ENCODE results near the gene GABRR3. TPM values are rescaled to one million over a fixed set of nuclear protein-coding genes. Genes with fewer than 3 reads are reported as not detected.
"Not testable (repeated sequence)": the region's sequence is repeated elsewhere in the genome, so short reads cannot be mapped to it uniquely, and the experiment has no call there.

GABRR3 gene
- polyA plus RNA-seq, 3 donors, result not detected

- Histone ChIP-seq H4K20me1 (ENCODE audit: insufficient read depth, low read length) (no peaks in the 10 kb centered on the region), H3K9me3 (replicated peaks in 1 of 2; ENCODE audit: control insufficient read depth in 1 of 2, insufficient read depth in 1 of 2, low read length in 2 of 2) (no peaks in the 10 kb centered on the region), H3K4me3 (replicated peaks in 1 of 3; ENCODE audit: low read depth in 2 of 3, low read length in 3 of 3) (no peak overlapping the region), H3K27ac (ENCODE audit: low read depth in 1 of 2, low read length in 2 of 2) (no peak overlapping the region), H3K4me1 (ENCODE audit: control insufficient read depth in 1 of 2, insufficient read depth in 2 of 2, low read length in 2 of 2) (peaks cover 16 to 24% of the 10 kb centered on the region in 2 donors), H2AFZ (ENCODE audit: insufficient read depth, low read depth, low read length, poor library complexity, severe bottlenecking) (peak overlapping the region; percentile 1), H3K9ac (ENCODE audit: insufficient read depth, low read length, poor library complexity, severe bottlenecking) (no peak overlapping the region), H3K36me3 (replicated peaks in 1 of 2; ENCODE audit: control insufficient read depth in 1 of 2, insufficient read depth in 2 of 2, low read length in 2 of 2) (no peaks in the 10 kb centered on the region), H3K27me3 (ENCODE audit: control insufficient read depth in 2 of 2, insufficient read depth in 2 of 2, low read length in 2 of 2) (no peaks in the 10 kb centered on the region), H3K4me2 (replicated peaks; ENCODE audit: extremely low read depth, low read length, poor library complexity, severe bottlenecking) (no peak overlapping the region), H3K79me2 (ENCODE audit: insufficient read depth, low read length) (no peaks in the 10 kb centered on the region)
- TF ChIP-seq CTCF (IDR thresholded peaks at IDR 0.05), result no peak
- Mint-ChIP-seq H3K27ac (peak overlapping the region in 3 of 7 donors; percentile 1 to 7 (median 3)), H3K36me3 (no peaks in the 10 kb centered on the region), H3K9me3 (peaks cover 0 to 9% (median 0%) of the 10 kb centered on the region in 7 donors), H3K4me3 (no peak overlapping the region), H3K27me3 (ENCODE audit: low read depth in 3 of 3) (peaks cover 0 to 3% (median 1%) of the 10 kb centered on the region in 3 donors), H3K4me1 (peaks cover 28% of the 10 kb centered on the region)
- DNase-seq, result peak in 1 of 3 donors; percentile 21
- WGBS (ENCODE audit: insufficient coverage), result 58% methylated on average over 2 of the region's 4 CpGs
- intact Hi-C loops (cut with micrococcal nuclease), result no loop called here
These were observed 21.5 kb downstream of the GABRR3 start for GRCh38 chr3:98013411-98014267.

- intact Hi-C loops (cut with micrococcal nuclease), result no loop called here
- no peaks in the 10 kb centered on the region for H3K36me3 Mint-ChIP-seq
- no CpG with 5 or more reads among the region's 2 CpGs for WGBS (ENCODE audit: insufficient coverage)
- no peak overlapping the region for H3K4me2 ChIP-seq (replicated peaks; ENCODE audit: extremely low read depth, low read length, poor library complexity, severe bottlenecking)
- no peak overlapping the region for H3K9ac ChIP-seq (ENCODE audit: insufficient read depth, low read length, poor library complexity, severe bottlenecking)
- H3K9me3 Mint-ChIP-seq, result peaks cover 0 to 9% (median 0%) of the 10 kb centered on the region in 7 donors
- no peak overlapping the region for H3K4me3 ChIP-seq (replicated peaks in 1 of 3; ENCODE audit: low read depth in 2 of 3, low read length in 3 of 3)
- H3K9me3 ChIP-seq (replicated peaks in 1 of 2; ENCODE audit: control insufficient read depth in 1 of 2, insufficient read depth in 1 of 2, low read length in 2 of 2), result no peaks in the 10 kb centered on the region
- H3K27me3 Mint-ChIP-seq (ENCODE audit: low read depth in 3 of 3), result peaks cover 0 to 3% (median 1%) of the 10 kb centered on the region in 3 donors
- H2AFZ ChIP-seq (ENCODE audit: insufficient read depth, low read depth, low read length, poor library complexity, severe bottlenecking), result no peak overlapping the region
- TF ChIP-seq CTCF (IDR thresholded peaks at IDR 0.05), result no peak
- peaks cover 29% of the 10 kb centered on the region for H3K4me1 Mint-ChIP-seq
- peaks cover 16 to 24% of the 10 kb centered on the region in 2 donors for H3K4me1 ChIP-seq (ENCODE audit: control insufficient read depth in 1 of 2, insufficient read depth in 2 of 2, low read length in 2 of 2)
- no peak for DNase-seq
- H3K27ac Mint-ChIP-seq, result peak overlapping the region in 4 of 7 donors; percentile 21 to 51 (median 39)
- H3K27ac ChIP-seq (ENCODE audit: low read depth in 1 of 2, low read length in 2 of 2), result peak overlapping the region in 1 of 2 donors; percentile 39
- H4K20me1 ChIP-seq (ENCODE audit: insufficient read depth, low read length), result no peaks in the 10 kb centered on the region
- H3K27me3 ChIP-seq (ENCODE audit: control insufficient read depth in 2 of 2, insufficient read depth in 2 of 2, low read length in 2 of 2), result no peaks in the 10 kb centered on the region
- H3K4me3 Mint-ChIP-seq, result no peak overlapping the region
- no peaks in the 10 kb centered on the region for H3K36me3 ChIP-seq (replicated peaks in 1 of 2; ENCODE audit: control insufficient read depth in 1 of 2, insufficient read depth in 2 of 2, low read length in 2 of 2)
- H3K79me2 ChIP-seq (ENCODE audit: insufficient read depth, low read length), result no peaks in the 10 kb centered on the region
These were observed 22.1 kb downstream of the GABRR3 start for GRCh38 chr3:98012979-98013378.

- H4K20me1 ChIP-seq (ENCODE audit: insufficient read depth, low read length); H3K9me3 Mint-ChIP-seq; H3K27ac ChIP-seq (ENCODE audit: low read depth in 1 of 2, low read length in 2 of 2); H3K4me3 ChIP-seq (replicated peaks in 1 of 3; ENCODE audit: low read depth in 2 of 3, low read length in 3 of 3); H3K4me2 ChIP-seq (replicated peaks; ENCODE audit: extremely low read depth, low read length, poor library complexity, severe bottlenecking); H3K79me2 ChIP-seq (ENCODE audit: insufficient read depth, low read length); H3K27me3 ChIP-seq (ENCODE audit: control insufficient read depth in 2 of 2, insufficient read depth in 2 of 2, low read length in 2 of 2); H3K9ac ChIP-seq (ENCODE audit: insufficient read depth, low read length, poor library complexity, severe bottlenecking); H3K27me3 Mint-ChIP-seq (ENCODE audit: low read depth in 3 of 3); H3K9me3 ChIP-seq (replicated peaks in 1 of 2; ENCODE audit: control insufficient read depth in 1 of 2, insufficient read depth in 1 of 2, low read length in 2 of 2); H2AFZ ChIP-seq (ENCODE audit: insufficient read depth, low read depth, low read length, poor library complexity, severe bottlenecking); H3K36me3 Mint-ChIP-seq; H3K27ac Mint-ChIP-seq; intact Hi-C loops (cut with micrococcal nuclease); H3K36me3 ChIP-seq (replicated peaks in 1 of 2; ENCODE audit: control insufficient read depth in 1 of 2, insufficient read depth in 2 of 2, low read length in 2 of 2); DNase-seq; H3K4me3 Mint-ChIP-seq: not testable (repeated sequence)
- WGBS (ENCODE audit: insufficient coverage), result 100% methylated on average over 1 of the region's 4 CpGs
- H3K4me1 Mint-ChIP-seq, result peaks cover 29% of the 10 kb centered on the region
- peaks cover 16 to 24% of the 10 kb centered on the region in 2 donors for H3K4me1 ChIP-seq (ENCODE audit: control insufficient read depth in 1 of 2, insufficient read depth in 2 of 2, low read length in 2 of 2)
These were observed 24.1 kb downstream of the GABRR3 start for GRCh38 chr3:98010883-98011449.
